Esophagus muscularis mucosa (tissue), 4 donors: Measurements from ENCODE around the gene ZNF69. TPM values are rescaled to one million over a fixed set of nuclear protein-coding genes. Genes with fewer than 3 reads are reported as not detected.

Source experiments
- DNase-seq: peaks from one replicate; pipeline ENCODE4 v3.0.0-alpha.2; 2017; ENCODE audit errors: extremely low spot score
- H3K27ac ChIP-seq, 4 donors: fragments of 200-600 bp; sonication (generic); replicated peaks in 1 of 4; 1 replicate in 3 of 4; 2 replicates in 1 of 4; pipeline ENCODE4 v1.5.1; 2016 to 2019; ENCODE audit warnings: mild to moderate bottlenecking in 1 of 4
- H3K27me3 ChIP-seq, 4 donors: fragments of 200-600 bp; sonication (generic); one replicate each; pipeline versions ENCODE4 v1.5.1 to v1.6.0; 2016 to 2019
- H3K36me3 ChIP-seq, 4 donors: fragments of 200-600 bp; sonication (generic); one replicate each; pipeline ENCODE4 v1.5.1; 2016 to 2019
- H3K4me1 ChIP-seq, 4 donors: fragments of 200-600 bp; sonication (generic); one replicate each; pipeline ENCODE4 v1.5.1; 2016 to 2019
- H3K4me3 ChIP-seq, 4 donors: fragments of 200-600 bp; sonication (generic); 1 replicate in 2 of 4; 2 replicates in 2 of 4; pipeline ENCODE4 v1.5.1; 2016 to 2019; ENCODE audit warnings: mild to moderate bottlenecking in 4 of 4, moderate library complexity in 1 of 4
- H3K9me3 ChIP-seq, 4 donors: fragments of 200-600 bp; sonication (generic); 1 replicate in 3 of 4; 2 replicates in 1 of 4; pipeline ENCODE4 v1.5.1; 2016 to 2019
- EP300 ChIP-seq: sonication (generic); formaldehyde crosslinking; IDR thresholded peaks from one replicate; pipeline ENCODE4 v1.6.1; 2017; ENCODE audit warnings: antibody characterized with exemption
- POLR2A ChIP-seq: fragments of 450-650 bp; IDR thresholded peaks from one replicate; pipeline ENCODE4 v1.6.1; 2017; ENCODE audit warnings: antibody characterized with exemption, moderate library complexity, mild to moderate bottlenecking, low read depth
- POLR2AphosphoS5 ChIP-seq, 2 donors: sonication (generic); formaldehyde crosslinking; IDR thresholded peaks; one replicate each; pipeline ENCODE4 v1.6.1; 2017; ENCODE audit warnings: antibody characterized with exemption in 2 of 2
- WGBS: methylation state at CpG from one replicate; pipeline ENCODE4 v1.1.5; 2018; 5-methylcytosine and 5-hydroxymethylcytosine counted together
- intact Hi-C: fragments of 100-400 bp; cut with DNase I; formaldehyde crosslinking; loops from one replicate; pipeline ENCODE4 v1.15.1; 2023
- total RNA-seq, 4 donors: library from RNA; depleted of rRNA; stranded (reverse); fragments of >200 nt; gene quantifications; one replicate each; pipeline versions ENCODE4 v1.1.0 to v1.2.1, GENCODE V29; 2016
- TF ChIP-seq, protein P1 (sequence below), 3 experiments: fragments of 200-600 bp in 2 of 3; fragments of 450-650 bp in 1 of 3; sonication (generic) in 2 of 3; IDR thresholded peaks; one replicate each; pipeline ENCODE4 v1.5.1; 2017 to 2019; ENCODE audit warnings: antibody characterized with exemption in 3 of 3, mild to moderate bottlenecking in 2 of 3, moderate library complexity in 1 of 3

The ZNF69 gene
- total RNA-seq, 4 donors from 2014 or later: 3.8 to 8.2 (median 6.9) TPM

- Histone ChIP-seq H3K4me1 (no peaks in the 10 kb centered on the region), H3K27ac (no peak overlapping the region), H3K27me3 (no peaks in the 10 kb centered on the region), H3K9me3 (peaks cover 19 to 88% (median 72%) of the 10 kb centered on the region in 4 donors), H3K36me3 (peaks cover 39 to 54% (median 48%) of the 10 kb centered on the region in 4 donors), H3K4me3 (peak overlapping the region in 1 of 4 donors; percentile 2)
- no peak for DNase-seq
- TF ChIP-seq POLR2AphosphoS5 (IDR thresholded peaks at IDR 0.05) (no peak), POLR2A (no peak), EP300 (no peak)
- TF ChIP-seq, protein P1, sequence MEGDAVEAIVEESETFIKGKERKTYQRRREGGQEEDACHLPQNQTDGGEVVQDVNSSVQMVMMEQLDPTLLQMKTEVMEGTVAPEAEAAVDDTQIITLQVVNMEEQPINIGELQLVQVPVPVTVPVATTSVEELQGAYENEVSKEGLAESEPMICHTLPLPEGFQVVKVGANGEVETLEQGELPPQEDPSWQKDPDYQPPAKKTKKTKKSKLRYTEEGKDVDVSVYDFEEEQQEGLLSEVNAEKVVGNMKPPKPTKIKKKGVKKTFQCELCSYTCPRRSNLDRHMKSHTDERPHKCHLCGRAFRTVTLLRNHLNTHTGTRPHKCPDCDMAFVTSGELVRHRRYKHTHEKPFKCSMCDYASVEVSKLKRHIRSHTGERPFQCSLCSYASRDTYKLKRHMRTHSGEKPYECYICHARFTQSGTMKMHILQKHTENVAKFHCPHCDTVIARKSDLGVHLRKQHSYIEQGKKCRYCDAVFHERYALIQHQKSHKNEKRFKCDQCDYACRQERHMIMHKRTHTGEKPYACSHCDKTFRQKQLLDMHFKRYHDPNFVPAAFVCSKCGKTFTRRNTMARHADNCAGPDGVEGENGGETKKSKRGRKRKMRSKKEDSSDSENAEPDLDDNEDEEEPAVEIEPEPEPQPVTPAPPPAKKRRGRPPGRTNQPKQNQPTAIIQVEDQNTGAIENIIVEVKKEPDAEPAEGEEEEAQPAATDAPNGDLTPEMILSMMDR (IDR thresholded peaks at IDR 0.05): no peak
- intact Hi-C loops: no loop called here
- WGBS: over 99% methylated on average over 5 of the region's 5 CpGs
These were observed 62.7 kb downstream of the ZNF69 start for GRCh38 chr19:11950312-11950711.

Other genes starting within 250 kb of the ZNF69 start
- gene ZNF823, start 148.8 kb upstream of the ZNF69 start, total RNA-seq: 1 to 10 TPM; 3.1 to 6.7 (median 5.0) TPM
- 1 to 10 TPM; 5.6 to 7.9 (median 6.5) TPM for gene ZNF441, start 120.8 kb upstream of the ZNF69 start, total RNA-seq
- 1 to 10 TPM; 2.5 to 4.5 (median 3.7) TPM for gene ZNF491, start 89.3 kb upstream of the ZNF69 start, total RNA-seq
- gene ZNF440, start 73.5 kb upstream of the ZNF69 start, total RNA-seq: 1 to 10 TPM; 5.5 to 6.9 (median 6.3) TPM
- 1 to 10 TPM; 6.5 to 9.1 (median 7.1) TPM for gene ZNF439, start 39.1 kb upstream of the ZNF69 start, total RNA-seq
- gene ZNF700, start 37.3 kb downstream of the ZNF69 start, total RNA-seq: 10 to 100 TPM in 2 of 4 donors, 1 to 10 TPM in 2; 7.6 to 12.0 (median 9.5) TPM
- 1 to 10 TPM; 3.3 to 7.5 (median 4.8) TPM for gene ZNF763, start 77.3 kb downstream of the ZNF69 start, total RNA-seq
- 1 to 10 TPM; 3.0 to 5.4 (median 4.4) TPM for gene ZNF433, start 147.9 kb downstream of the ZNF69 start, total RNA-seq
- 1 to 10 TPM in 1 of 4 donors, under 1 TPM in 3; 0.17 to 1.5 (median 0.43) TPM for gene ZNF878, start 165.2 kb downstream of the ZNF69 start, total RNA-seq
- 10 to 100 TPM in 1 of 4 donors, 1 to 10 TPM in 3; 6.5 to 10.1 (median 8.3) TPM for gene ZNF844, start 176.9 kb downstream of the ZNF69 start, total RNA-seq